Neuron (in vitro differentiated cells): ENCODE measurements around the gene FN3K.
A peak's percentile ranks its signal among the peaks of the same experiment; 100 is the strongest.
"Not testable (repeated sequence)": the region's sequence is repeated elsewhere in the genome, so short reads cannot be mapped to it uniquely, and the experiment has no call there.

Experiments used
- H2AFZ ChIP-seq: one replicate; pipeline ENCODE4 v1.6.1; 2013; ENCODE audit warnings: low read depth, mild to moderate bottlenecking, inconsistent platforms, low read length, moderate library complexity
- H3K27me3 ChIP-seq: one replicate; pipeline ENCODE4 v1.6.1; 2013; ENCODE audit warnings: low read length; ENCODE audit not compliant: insufficient read depth
- H3K36me3 ChIP-seq: one replicate; pipeline ENCODE4 v1.6.1; 2013; ENCODE audit warnings: low read length; ENCODE audit not compliant: insufficient read depth
- H3K4me1 ChIP-seq: one replicate; pipeline ENCODE4 v1.6.1; 2013; ENCODE audit warnings: low read length; ENCODE audit not compliant: insufficient read depth
- H3K4me3 ChIP-seq: 2 replicates; pipeline ENCODE4 v1.5.1; 2013; ENCODE audit warnings: mild to moderate bottlenecking, low read length, moderate library complexity
- H3K9me3 ChIP-seq: one replicate; pipeline ENCODE4 v1.6.1; 2013; ENCODE audit warnings: low read length

FN3K gene

GRCh38 chr17:82752371-82753200, 17.2 kb downstream of the FN3K start:
- H3K4me1 ChIP-seq, result peaks cover 13% of the 10 kb centered on the region
- peaks cover 10% of the 10 kb centered on the region for H3K9me3 ChIP-seq

DNA sequence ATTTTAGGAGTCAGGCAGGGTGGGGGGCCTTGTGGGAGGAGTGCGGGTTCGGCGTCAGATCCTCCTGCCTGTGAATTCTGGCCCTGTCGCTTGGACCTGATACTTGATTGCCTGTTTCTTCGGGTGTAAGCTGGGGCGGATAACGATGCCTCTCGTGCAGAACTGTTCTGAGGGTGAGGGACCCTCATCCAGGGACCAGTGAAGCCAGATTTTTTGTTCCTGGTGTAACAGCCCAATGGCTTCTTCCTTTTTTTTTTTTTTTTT, 17.7 kb downstream of the FN3K start:
- Histone ChIP-seq H3K4me1 (peaks cover 13% of the 10 kb centered on the region), H3K27me3 (no peaks in the 10 kb centered on the region), H3K36me3 (peaks cover 19% of the 10 kb centered on the region), H3K4me3 (peak overlapping the region; percentile 58), H2AFZ (no peak overlapping the region), H3K9me3 (peaks cover 10% of the 10 kb centered on the region)

More at GRCh38 chr17:82752371-82753200, 17.2 kb downstream of the FN3K start:
- Histone ChIP-seq H3K27me3 (no peaks in the 10 kb centered on the region), H3K4me3 (peak overlapping the region; percentile 58), H2AFZ (peak overlapping the region; percentile 88), H3K36me3 (peaks cover 15% of the 10 kb centered on the region)

DNA sequence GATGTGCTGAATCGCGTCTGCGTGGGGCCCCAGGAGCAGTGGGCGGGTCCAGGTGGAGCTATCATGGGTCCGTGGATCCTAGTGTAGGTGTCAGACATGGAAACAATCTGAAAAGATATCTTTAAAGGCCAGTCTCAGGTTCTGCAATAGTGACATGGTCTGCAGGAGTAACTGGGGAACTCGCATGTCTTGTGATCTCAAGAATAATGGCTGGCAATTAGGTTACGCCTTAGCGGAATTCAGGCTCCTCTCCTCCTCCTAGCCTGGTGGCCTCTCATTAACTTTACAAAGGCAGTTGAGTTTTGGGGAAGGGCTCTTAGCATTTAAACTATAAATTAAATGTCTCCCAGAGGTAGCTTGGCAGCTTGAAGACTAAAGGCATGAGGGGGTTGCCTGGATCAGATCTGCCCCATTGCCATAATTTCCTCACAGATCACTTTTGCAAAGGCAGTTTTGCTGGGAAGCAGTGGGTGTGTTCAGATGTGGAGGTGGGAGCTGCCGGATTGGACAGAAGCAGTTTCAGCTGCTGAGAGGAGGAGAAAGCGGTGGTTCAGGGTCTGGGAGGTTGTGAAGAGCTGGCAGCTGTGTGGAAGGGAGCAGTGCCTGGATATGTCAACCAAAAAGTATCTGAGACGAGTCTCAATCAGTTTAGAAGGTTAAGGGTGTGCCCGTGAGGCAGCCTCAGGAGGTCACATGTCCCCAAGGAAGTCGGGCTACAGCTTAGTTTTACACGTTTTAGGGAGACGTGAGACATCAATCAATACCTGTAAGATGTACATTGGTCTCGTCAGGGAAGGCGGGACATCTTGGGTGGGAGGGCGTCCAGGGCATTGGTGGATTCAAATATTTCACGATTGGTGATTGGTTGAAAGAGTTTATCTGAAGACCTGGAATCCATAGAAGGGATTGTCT, 19.1 kb downstream of the FN3K start:
- no peak overlapping the region for H3K4me3 ChIP-seq
- peaks cover 23% of the 10 kb centered on the region for H3K36me3 ChIP-seq
- no peaks in the 10 kb centered on the region for H3K27me3 ChIP-seq
- no peak overlapping the region for H2AFZ ChIP-seq
- H3K4me1 ChIP-seq, result peaks cover 13% of the 10 kb centered on the region
- H3K9me3 ChIP-seq, result no peaks in the 10 kb centered on the region

GRCh38 chr17:82756166-82756565, 20.8 kb downstream of the FN3K start:
- peaks cover 13% of the 10 kb centered on the region for H3K4me1 ChIP-seq
- H3K4me3 ChIP-seq, result no peak overlapping the region
- no peaks in the 10 kb centered on the region for H3K27me3 ChIP-seq
- H3K9me3 ChIP-seq, result no peaks in the 10 kb centered on the region
- no peak overlapping the region for H2AFZ ChIP-seq
- H3K36me3 ChIP-seq, result peaks cover 36% of the 10 kb centered on the region

- H3K4me1 ChIP-seq, result no peaks in the 10 kb centered on the region
- peaks cover 69% of the 10 kb centered on the region for H3K36me3 ChIP-seq
- H3K27me3 ChIP-seq, result no peaks in the 10 kb centered on the region
- H3K9me3 ChIP-seq, result peaks cover 2% of the 10 kb centered on the region
- no peak overlapping the region for H3K4me3 ChIP-seq
- no peak overlapping the region for H2AFZ ChIP-seq
These were observed 30.0 kb downstream of the FN3K start for GRCh38 chr17:82765371-82765770.

GRCh38 chr17:82767041-82767754, 31.8 kb downstream of the FN3K start:
- Histone ChIP-seq H3K4me1 (no peaks in the 10 kb centered on the region), H2AFZ (no peak overlapping the region), H3K36me3 (peaks cover 72% of the 10 kb centered on the region), H3K4me3 (no peak overlapping the region), H3K9me3 (peaks cover 2% of the 10 kb centered on the region), H3K27me3 (no peaks in the 10 kb centered on the region)

- H3K4me1 ChIP-seq, result no peaks in the 10 kb centered on the region
These were observed 33.6 kb downstream of the FN3K start for GRCh38 chr17:82769041-82769440.

GRCh38 chr17:82772026-82772425, 36.6 kb downstream of the FN3K start:
- no peaks in the 10 kb centered on the region for H3K4me1 ChIP-seq
- H3K27me3 ChIP-seq, result no peaks in the 10 kb centered on the region
- H2AFZ ChIP-seq, result no peak overlapping the region
- H3K36me3 ChIP-seq, result peaks cover 73% of the 10 kb centered on the region
- H3K4me3 ChIP-seq, result no peak overlapping the region
- peaks cover 10% of the 10 kb centered on the region for H3K9me3 ChIP-seq

More at GRCh38 chr17:82769041-82769440, 33.6 kb downstream of the FN3K start:
- Histone ChIP-seq H2AFZ (no peak overlapping the region), H3K36me3 (peaks cover 73% of the 10 kb centered on the region), H3K27me3 (no peaks in the 10 kb centered on the region), H3K9me3 (peaks cover 5% of the 10 kb centered on the region), H3K4me3 (no peak overlapping the region)

DNA sequence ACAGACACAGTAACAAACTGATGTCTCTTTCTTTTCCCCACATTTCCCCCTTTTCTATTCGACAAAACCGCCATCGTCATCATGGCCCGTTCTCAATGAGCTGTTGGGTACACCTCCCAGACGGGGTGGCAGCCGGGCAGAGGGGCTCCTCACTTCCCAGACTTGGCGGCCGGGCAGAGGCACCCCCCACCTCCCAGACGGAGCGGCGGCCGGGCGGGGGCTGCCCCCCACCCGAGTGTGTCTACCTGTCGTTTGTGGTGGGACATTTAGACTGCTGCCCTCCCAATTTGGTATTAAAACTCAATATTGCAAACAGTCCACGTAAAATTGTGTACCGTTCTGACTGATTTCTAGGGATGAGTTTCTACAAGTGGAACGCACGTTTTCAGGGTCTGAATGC, 39.0 kb downstream of the FN3K start:
- H3K4me3 ChIP-seq, H3K27me3 ChIP-seq, H3K9me3 ChIP-seq, H2AFZ ChIP-seq, H3K4me1 ChIP-seq: not testable (repeated sequence)
- peaks cover 52% of the 10 kb centered on the region for H3K36me3 ChIP-seq

DNA sequence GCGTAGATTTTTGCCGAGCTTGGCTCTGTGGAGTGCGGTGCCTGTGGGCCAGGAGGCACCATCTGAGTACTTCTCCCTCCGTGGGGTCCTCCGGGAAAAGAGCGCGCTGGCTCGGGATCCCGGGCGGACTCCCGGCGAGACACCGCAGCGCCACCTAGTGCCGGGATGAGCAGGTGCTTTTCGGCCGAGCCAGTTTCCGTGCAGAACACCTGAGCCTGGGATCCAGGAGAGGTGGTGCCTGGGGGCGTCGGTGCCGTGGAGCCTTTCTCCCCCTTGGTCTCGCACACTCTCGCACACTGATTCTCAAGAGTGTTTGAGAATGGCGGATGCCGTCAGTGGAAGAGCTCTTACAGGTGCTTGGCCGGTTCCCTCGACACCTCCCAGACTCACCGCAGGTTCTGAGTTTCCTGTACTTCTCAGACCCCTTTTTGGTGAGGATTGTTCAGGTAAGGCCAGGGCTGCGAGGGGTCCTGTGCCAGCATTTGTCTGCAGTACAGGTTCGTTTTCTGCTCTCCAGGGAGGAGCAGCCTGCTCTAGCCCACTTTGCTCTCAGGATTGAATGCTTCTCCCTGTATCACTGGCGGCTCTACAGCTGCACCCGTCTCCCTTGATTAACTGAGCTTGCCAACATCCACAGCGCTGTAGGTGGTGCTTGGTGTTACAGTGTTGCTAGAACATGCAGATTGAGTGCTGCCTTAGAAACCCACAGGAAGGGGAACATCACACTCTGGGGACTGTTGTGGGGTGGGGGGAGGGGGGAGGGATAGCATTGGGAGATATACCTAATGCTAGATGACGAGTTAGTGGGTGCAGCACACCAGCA, 39.8 kb downstream of the FN3K start:
- Histone ChIP-seq H3K9me3 (peaks cover 8% of the 10 kb centered on the region), H3K4me1 (no peaks in the 10 kb centered on the region), H3K36me3 (peaks cover 47% of the 10 kb centered on the region), H3K4me3 (no peak overlapping the region), H2AFZ (no peak overlapping the region), H3K27me3 (no peaks in the 10 kb centered on the region)

- Histone ChIP-seq H3K36me3 (peaks cover 41% of the 10 kb centered on the region), H3K9me3 (peaks cover 8% of the 10 kb centered on the region), H3K4me1 (no peaks in the 10 kb centered on the region)
These were observed 41.0 kb downstream of the FN3K start for GRCh38 chr17:82776454-82776853.

DNA sequence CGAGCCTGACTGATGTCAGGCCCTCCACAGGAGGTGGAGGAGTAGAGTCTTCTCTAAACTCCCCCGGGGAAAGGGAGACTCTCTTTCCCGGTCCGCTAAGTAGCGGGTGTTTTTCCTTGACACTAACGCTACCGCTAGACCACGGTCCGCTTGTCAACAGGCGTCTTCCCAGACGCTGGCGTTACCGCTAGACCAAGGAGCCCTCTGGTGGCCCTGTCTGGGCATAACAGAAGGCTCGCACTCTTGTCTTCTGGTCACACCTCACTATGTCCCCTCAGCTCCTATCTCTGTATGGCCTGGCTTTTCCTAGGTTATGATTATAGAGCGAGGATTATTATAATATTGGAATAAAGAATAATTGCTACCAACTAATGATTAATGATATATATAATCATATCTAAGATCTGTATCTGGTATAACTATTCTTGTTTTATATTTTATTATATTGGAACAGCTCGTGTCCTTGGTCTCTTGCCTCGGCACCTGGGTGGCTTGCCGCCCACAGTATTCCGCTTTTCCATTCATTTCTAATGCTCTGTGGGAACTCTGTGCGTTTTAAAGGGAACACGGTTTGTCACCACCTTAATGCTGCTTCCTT, 42.5 kb downstream of the FN3K start:
- H3K4me1 ChIP-seq, H2AFZ ChIP-seq, H3K4me3 ChIP-seq, H3K27me3 ChIP-seq, H3K9me3 ChIP-seq: not testable (repeated sequence)
- peaks cover 38% of the 10 kb centered on the region for H3K36me3 ChIP-seq

More at GRCh38 chr17:82776454-82776853, 41.0 kb downstream of the FN3K start:
- no peak overlapping the region for H2AFZ ChIP-seq
- H3K27me3 ChIP-seq, result no peaks in the 10 kb centered on the region
- no peak overlapping the region for H3K4me3 ChIP-seq
